Hepatocyte (in vitro differentiated cells): ENCODE results near the gene ITGA1. TPM values are rescaled to one million over a fixed set of nuclear protein-coding genes. Genes with fewer than 3 reads are reported as not detected.

Source experiments
- DNase-seq: peaks from one replicate; pipeline ENCODE4 v3.0.0-alpha.2; 2016; ENCODE audit warnings: low spot score
- H2AFZ ChIP-seq: fragments of 200-600 bp; sonication (generic); 2 replicates; pipeline ENCODE4 v1.6.0; 2016; ENCODE audit warnings: antibody characterized with exemption, mild to moderate bottlenecking
- H3K27ac ChIP-seq: fragments of 200-600 bp; sonication (generic); 2 replicates; pipeline ENCODE4 v1.5.1; 2016; ENCODE audit warnings: mild to moderate bottlenecking
- H3K27me3 ChIP-seq: fragments of 200-600 bp; sonication (generic); 2 replicates; pipeline ENCODE4 v1.6.1; 2016
- H3K36me3 ChIP-seq: fragments of 200-600 bp; sonication (generic); replicated peaks from 2 replicates; pipeline ENCODE4 v1.5.1; 2016; ENCODE audit warnings: low read depth; ENCODE audit not compliant: insufficient read depth
- H3K4me1 ChIP-seq: fragments of 200-600 bp; sonication (generic); 2 replicates; pipeline ENCODE4 v1.5.1; 2016; ENCODE audit warnings: mild to moderate bottlenecking, moderate library complexity; ENCODE audit not compliant: insufficient read depth
- H3K4me2 ChIP-seq: fragments of 200-600 bp; sonication (generic); 2 replicates; pipeline ENCODE4 v1.6.0; 2016
- H3K4me3 ChIP-seq: fragments of 200-600 bp; sonication (generic); 2 replicates; pipeline ENCODE4 v1.5.1; 2016; ENCODE audit warnings: mild to moderate bottlenecking
- H3K79me2 ChIP-seq: fragments of 200-600 bp; sonication (generic); 2 replicates; pipeline ENCODE4 v1.6.0; 2017; ENCODE audit warnings: mild to moderate bottlenecking
- H3K9me2 ChIP-seq: fragments of 200-600 bp; sonication (generic); replicated peaks from 2 replicates; pipeline ENCODE4 v1.6.0; 2017; ENCODE audit warnings: mild to moderate bottlenecking; ENCODE audit not compliant: insufficient read depth
- H3K9me3 ChIP-seq: fragments of 200-600 bp; sonication (generic); 2 replicates; pipeline ENCODE4 v1.5.1; 2016; ENCODE audit warnings: low read depth, mild to moderate bottlenecking
- H4K20me1 ChIP-seq: fragments of 200-600 bp; sonication (generic); 2 replicates; pipeline ENCODE4 v1.6.0; 2016; ENCODE audit warnings: mild to moderate bottlenecking; ENCODE audit not compliant: insufficient read depth, poor library complexity, severe bottlenecking
- CTCF ChIP-seq: fragments of 200-600 bp; sonication (generic); IDR thresholded peaks from 2 replicates; pipeline ENCODE4 v1.5.1; 2016; ENCODE audit warnings: antibody characterized with exemption, mild to moderate bottlenecking; ENCODE audit not compliant: poor library complexity
- EZH2 ChIP-seq: fragments of 200-600 bp; sonication (generic); IDR thresholded peaks from 2 replicates; pipeline ENCODE4 v1.6.1; 2016; ENCODE audit warnings: antibody characterized with exemption, mild to moderate bottlenecking, borderline replicate concordance
- EZH2phosphoT487 ChIP-seq: fragments of 200-600 bp; sonication (generic); IDR thresholded peaks from one replicate; pipeline ENCODE4 v1.6.1; 2018; ENCODE audit warnings: antibody characterized with exemption, mild to moderate bottlenecking, low read depth, moderate library complexity; ENCODE audit not compliant: unreplicated experiment, severe bottlenecking
- WGBS: methylation state at CpG from one replicate; pipeline ENCODE4 v1.1.6; 2016; ENCODE audit warnings: low lambda C conversion rate; ENCODE audit errors: missing lambda C conversion rate; 5-methylcytosine and 5-hydroxymethylcytosine counted together
- polyA plus RNA-seq: library from polyadenylated mRNA; unstranded; fragments of >200 nt; fragmentation: Nextera tagmentation; extraction: Ambion mirVana; gene quantifications from 2 replicates; pipeline ENCODE4 v1.2.1, GENCODE V29; 2016
- total RNA-seq: library from RNA; depleted of rRNA; stranded (reverse); fragments of >200 nt; gene quantifications from 2 replicates; pipeline ENCODE4 v1.2.3, GENCODE V29; 2014

Gene ITGA1
- total and polyA plus RNA-seq, 2 experiments from 2014 or later, result 15.0 to 40.3 TPM

- Histone ChIP-seq H3K4me2 (no peak overlapping the region), H2AFZ (no peak overlapping the region), H3K27me3 (no peaks in the 10 kb centered on the region), H3K4me3 (no peak overlapping the region), H3K27ac (no peak overlapping the region), H4K20me1 (no peaks in the 10 kb centered on the region), H3K4me1 (no peaks in the 10 kb centered on the region), H3K9me2 (no peaks in the 10 kb centered on the region), H3K79me2 (no peaks in the 10 kb centered on the region), H3K9me3 (no peaks in the 10 kb centered on the region), H3K36me3 (no peaks in the 10 kb centered on the region)
- 90% methylated on average over 7 of the region's 7 CpGs for WGBS
- TF ChIP-seq EZH2phosphoT487 (no peak), EZH2 (no peak), CTCF (no peak)
- DNase-seq, result no peak
Measured at GRCh38 chr5:52977264-52977897, 189.7 kb downstream of the ITGA1 start.

- Histone ChIP-seq H3K4me3 (no peak overlapping the region), H3K27ac (no peak overlapping the region), H3K9me3 (no peaks in the 10 kb centered on the region), H4K20me1 (no peaks in the 10 kb centered on the region), H3K9me2 (no peaks in the 10 kb centered on the region), H3K36me3 (no peaks in the 10 kb centered on the region), H3K79me2 (no peaks in the 10 kb centered on the region), H3K27me3 (no peaks in the 10 kb centered on the region), H3K4me2 (no peak overlapping the region), H3K4me1 (no peaks in the 10 kb centered on the region), H2AFZ (no peak overlapping the region)
- TF ChIP-seq EZH2 (no peak), EZH2phosphoT487 (no peak), CTCF (no peak)
- no peak for DNase-seq
- WGBS, result 86% methylated on average over 4 of the region's 4 CpGs
Measured at GRCh38 chr5:52981507-52981906, 193.8 kb downstream of the ITGA1 start.

GRCh38 chr5:52983731-52984636 lies 196.3 kb downstream of the ITGA1 start:
- no peaks in the 10 kb centered on the region for H3K79me2 ChIP-seq
- no peak for DNase-seq
- H3K9me2 ChIP-seq, result no peaks in the 10 kb centered on the region
- 64% methylated on average over 3 of the region's 3 CpGs for WGBS
- no peak overlapping the region for H3K4me3 ChIP-seq
- H4K20me1 ChIP-seq, result no peaks in the 10 kb centered on the region
- no peak overlapping the region for H2AFZ ChIP-seq
- no peaks in the 10 kb centered on the region for H3K4me1 ChIP-seq
- H3K36me3 ChIP-seq, result no peaks in the 10 kb centered on the region
- TF ChIP-seq EZH2phosphoT487 (no peak), EZH2 (no peak), CTCF (no peak)
- no peak overlapping the region for H3K27ac ChIP-seq
- H3K27me3 ChIP-seq, result no peaks in the 10 kb centered on the region
- H3K9me3 ChIP-seq, result no peaks in the 10 kb centered on the region
- no peak overlapping the region for H3K4me2 ChIP-seq
